K562 (cell line): ENCODE results near the gene CD160. TPM values are rescaled to one million over a fixed set of nuclear protein-coding genes. Genes with fewer than 3 reads are reported as not detected.

Source experiments
- ATAC-seq: fragments of 200-7000 bp; cut with Tn5 transposase; 3 replicates; pipeline ENCODE4 v1.9.1; 2020; ENCODE audit warnings: moderate library complexity
- BruUV-seq: library from RNA; stranded (reverse); fragments of 400-500 nt; replicated peaks from 2 replicates; lab custom pipeline; 2021; lab: Mats Ljungman, UMichigan
- CTCF ChIA-PET: fragments of 300-600 bp; formaldehyde crosslinking; extraction: SDS; loops from one replicate; lab custom pipeline; 2021; ENCODE audit warnings: low intra/inter-chr PET ratio; lab: Yijun Ruan, JAX
- POLR2A ChIA-PET: fragments of 300-600, 350-650 bp; sonication (Branson Sonifier 250); formaldehyde crosslinking; extraction: SDS; loops from one replicate; lab custom pipeline; 2021; ENCODE audit warnings: antibody characterized with exemption, inconsistent platforms; lab: Yijun Ruan, JAX
- DNase-seq, 4 experiments: peaks; one replicate each; pipeline versions ENCODE4 v3.0.0 to v3.0.0-alpha.2; 2011 to 2018; ENCODE audit warnings: low spot score in 3 of 4, mixed read lengths in 3 of 4; ENCODE audit errors: extremely low read depth in 1 of 4
- FAIRE-seq: peaks from 2 replicates; lab custom pipeline; 2011; peaks lifted over from hg19 to GRCh38; lab: Jason Lieb, UNC
- H2AFZ ChIP-seq: 2 replicates; pipeline ENCODE4 v1.6.0; 2011; ENCODE audit warnings: low read depth, low read length, control low read depth, inconsistent platforms
- H3K27ac ChIP-seq: fragments of 200-600 bp; 3 replicates; pipeline ENCODE4 v1.8.0; 2011; ENCODE audit warnings: low read depth, mild to moderate bottlenecking, control low read depth, inconsistent platforms, low read length, moderate library complexity, mixed read lengths; ENCODE audit errors: extremely low read depth
- H3K27me3 ChIP-seq, 2 experiments: fragments of 300-600 bp in 1 of 2; 2 replicates in 1 of 2; 3 replicates in 1 of 2; pipeline versions ENCODE4 v1.6.0 to v1.8.0; 2011; ENCODE audit warnings: inconsistent platforms in 2 of 2, low read length in 2 of 2, mild to moderate bottlenecking in 1 of 2, mixed read lengths in 1 of 2, moderate library complexity in 1 of 2; ENCODE audit not compliant: control insufficient read depth in 2 of 2, insufficient read depth in 2 of 2
- H3K36me3 ChIP-seq: fragments of 300-600 bp; 3 replicates; pipeline ENCODE4 v1.8.0; 2011; ENCODE audit warnings: mild to moderate bottlenecking, low read length, inconsistent platforms; ENCODE audit not compliant: control insufficient read depth, insufficient read depth
- H3K4me1 ChIP-seq, 2 experiments: fragments of 200-600 bp in 1 of 2; replicated peaks in 1 of 2; 2 replicates in 1 of 2; 3 replicates in 1 of 2; pipeline versions ENCODE4 v1.5.1 to v1.8.0; 2011; ENCODE audit warnings: inconsistent platforms in 2 of 2, low read length in 2 of 2, mild to moderate bottlenecking in 1 of 2, mixed read lengths in 1 of 2, moderate library complexity in 1 of 2; ENCODE audit not compliant: control insufficient read depth in 2 of 2, insufficient read depth in 2 of 2
- H3K4me2 ChIP-seq: 2 replicates; pipeline ENCODE4 v1.6.1; 2011; ENCODE audit warnings: low read length, control low read depth, inconsistent platforms, mixed read lengths; ENCODE audit not compliant: insufficient read depth
- H3K4me3 ChIP-seq: fragments of 200-600 bp; sonication (generic), shearing (Covaris generic); 2 replicates; pipeline ENCODE4 v1.5.1; 2016; ENCODE audit warnings: control low read depth, inconsistent platforms
- H3K79me2 ChIP-seq: fragments of 200-600 bp; 3 replicates; pipeline ENCODE4 v1.8.0; 2011; ENCODE audit warnings: low read length, inconsistent platforms; ENCODE audit not compliant: control insufficient read depth, insufficient read depth
- H3K9ac ChIP-seq, 2 experiments: 2 replicates each; pipeline versions ENCODE4 v1.6.0 to v1.6.1; 2011; ENCODE audit warnings: low read depth in 2 of 2, low read length in 2 of 2, control low read depth in 1 of 2, inconsistent platforms in 1 of 2, mild to moderate bottlenecking in 1 of 2, mixed read lengths in 1 of 2; ENCODE audit not compliant: insufficient read depth in 1 of 2
- H3K9me1 ChIP-seq: one replicate; pipeline ENCODE4 v1.6.0; 2011; ENCODE audit warnings: inconsistent platforms, mild to moderate bottlenecking, low read length, moderate library complexity; ENCODE audit not compliant: control insufficient read depth, insufficient read depth
- H3K9me3 ChIP-seq: replicated peaks from 2 replicates; pipeline ENCODE4 v1.5.1; 2011; ENCODE audit warnings: low read depth, low read length, inconsistent platforms; ENCODE audit not compliant: control insufficient read depth, insufficient read depth
- H4K20me1 ChIP-seq: replicated peaks from 2 replicates; pipeline ENCODE4 v1.6.1; 2011; ENCODE audit warnings: low read length, inconsistent platforms, mixed read lengths; ENCODE audit not compliant: control insufficient read depth, insufficient read depth
- CBX8 ChIP-seq: fragments of 200-600 bp; sonication (generic); IDR thresholded peaks from 2 replicates; pipeline ENCODE4 v1.6.1; 2012; ENCODE audit warnings: borderline replicate concordance, mixed run types, low read depth, mild to moderate bottlenecking, moderate library complexity, mixed read lengths, low read length, control low read depth, inconsistent platforms; ENCODE audit not compliant: poor library complexity, severe bottlenecking; ENCODE audit errors: extremely low read depth
- HIVEP1 ChIP-seq: fragments of 250-450 bp; sonication (Bioruptor Pico); IDR thresholded peaks from 2 replicates; pipeline ENCODE4 v1.4.0; 2020; ENCODE audit warnings: mild to moderate bottlenecking
- KLF1 ChIP-seq: fragments of 450-650 bp; IDR thresholded peaks from 2 replicates; pipeline ENCODE4 v1.6.1; 2016; ENCODE audit warnings: missing genetic modification characterization, missing compliant biosample characterization
- SMAD3 ChIP-seq: fragments of 450-650 bp; formaldehyde crosslinking; conservative IDR thresholded peaks from 2 replicates; pipeline ENCODE4 v1.4.0; 2020; ENCODE audit warnings: mild to moderate bottlenecking
- whole genome bisulfite sequencing: fragments of 100-300 bp; shearing (Covaris generic); methylation state at CpG from one replicate; pipeline ENCODE4 v1.1.6; 2016; ENCODE audit warnings: low coverage, mixed read lengths; ENCODE audit not compliant: insufficient coverage; ENCODE audit errors: missing lambda C conversion rate; 5-methylcytosine and 5-hydroxymethylcytosine counted together
- in situ Hi-C: fragments of 300-500 bp; cut with MboI; formaldehyde crosslinking; loops from 4 replicates; pipeline ENCODE4 v1.15.0; 2018; ENCODE audit warnings: inconsistent platforms, mixed read lengths
- intact Hi-C: fragments of 100-400 bp; cut with micrococcal nuclease; formaldehyde crosslinking; loops from 2 replicates; pipeline ENCODE4 v1.14.2; 2022
- polyA plus RNA-seq, 8 experiments: library from polyadenylated mRNA; depleted of rRNA in 4 of 8; stranded (reverse) in 5 of 8; unstranded in 3 of 8; fragments of >200 nt; fragmentation: Nextera tagmentation in 2 of 8; fragmentation: Illumina TruSeq in 1 of 8; extraction: Ambion mirVana in 2 of 8; extraction: Trizol in 1 of 8; gene quantifications; 2 replicates each; pipeline versions ENCODE4 v1.2.1 to v1.2.3, GENCODE V29; 2011 to 2014; ENCODE audit warnings: inconsistent platforms in 1 of 8, missing spikeins in 1 of 8
- total RNA-seq, 7 experiments: library from RNA; depleted of rRNA in 6 of 7; stranded (reverse); fragments of >200 nt in 6 of 7; fragmentation: Illumina TruSeq in 2 of 7; extraction: Trizol in 2 of 7; gene quantifications; 2 replicates each; pipeline versions ENCODE4 v1.2.1 to v1.2.3, GENCODE V29; 2011 to 2021; ENCODE audit warnings: low replicate concordance in 1 of 7
- TF ChIP-seq, protein P1 (sequence below): fragments of 250-450 bp; sonication (Bioruptor Pico); IDR thresholded peaks from 2 replicates; pipeline ENCODE4 v1.6.1; 2021; ENCODE audit warnings: mild to moderate bottlenecking
- TF ChIP-seq, protein P2 (sequence below): fragments of 250-450 bp; sonication (Bioruptor Pico); IDR thresholded peaks from 2 replicates; pipeline ENCODE4 v1.5.0; 2020; ENCODE audit warnings: mild to moderate bottlenecking, borderline replicate concordance
- TF ChIP-seq, protein P3 (sequence below), 2 experiments: fragments of 450-650 bp; IDR thresholded peaks; 2 replicates each; pipeline ENCODE4 v1.6.1; 2018; ENCODE audit warnings: mild to moderate bottlenecking in 2 of 2, low read depth in 1 of 2; ENCODE audit not compliant: partially characterized antibody in 2 of 2
- TF ChIP-seq, protein P4 (sequence below): fragments of 450-650 bp; formaldehyde crosslinking; IDR thresholded peaks from 2 replicates; pipeline ENCODE4 v1.4.0; 2022; ENCODE audit warnings: missing genetic modification characterization

CD160 gene
- total and polyA plus RNA-seq, 9 of the 15 experiments (the other 6 are each of a cell fraction or from before 2014, with no cell fraction given) = 0.01 TPM; not detected in 8

DNA sequence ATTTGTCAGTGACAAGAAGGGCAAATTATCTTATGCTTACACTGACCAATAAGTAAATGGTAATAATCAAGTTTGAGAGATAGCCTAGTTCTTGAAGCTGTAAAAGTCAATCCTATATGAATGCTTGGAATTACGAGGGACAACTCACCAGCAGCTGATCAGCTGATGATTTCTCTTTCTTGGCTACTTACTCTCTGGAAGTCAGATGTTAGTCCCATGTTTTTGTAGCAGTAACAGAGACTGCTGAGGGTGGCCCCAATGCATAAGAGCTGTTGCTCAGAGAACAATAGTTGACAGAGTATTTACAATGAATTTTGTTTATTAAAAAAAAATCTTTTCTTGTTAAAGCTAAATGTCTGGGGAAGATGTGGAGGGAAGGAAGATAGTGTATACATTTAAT lies 39.3 kb downstream of the CD160 start:
- no peak overlapping the region for H3K4me2 ChIP-seq
- in situ Hi-C loops = no loop called here
- ChIA-PET POLR2A (interaction anchor here (0.6 to 1.4 kb wide), 6 partner anchors 9 to 91 kb away, joined by 3 to 5 read pairs (median 4); no protein-coding TSS in a partner anchor), CTCF (no interaction called here)
- H3K9ac ChIP-seq = no peak overlapping the region
- no peaks in the 10 kb centered on the region for H3K27me3 ChIP-seq
- H2AFZ ChIP-seq = no peak overlapping the region
- FAIRE-seq (no peak), DNase-seq (no peak), ATAC-seq (no peak)
- H3K4me1 ChIP-seq = no peaks in the 10 kb centered on the region
- intact Hi-C loops = no loop called here
- H3K4me3 ChIP-seq = no peak overlapping the region
- no peaks in the 10 kb centered on the region for H3K9me1 ChIP-seq
- peaks cover 6% of the 10 kb centered on the region; the same call in 1 of the 2 replicates for H3K9me3 ChIP-seq
- WGBS = 94% methylated on average over 1 of the region's 1 CpG
- H4K20me1 ChIP-seq = no peaks in the 10 kb centered on the region
- no peak overlapping the region for H3K27ac ChIP-seq
- no peaks in the 10 kb centered on the region for H3K79me2 ChIP-seq
- no TSS peak for BruUV-seq
- H3K36me3 ChIP-seq = peaks cover 9% of the 10 kb centered on the region; the same call in 2 of the 3 replicates
- no peak for TF ChIP-seq HIVEP1 (CRISPR knock-in tag)
- TF ChIP-seq SMAD3 (CRISPR knock-in tag) = no peak
- TF ChIP-seq, protein P1, sequence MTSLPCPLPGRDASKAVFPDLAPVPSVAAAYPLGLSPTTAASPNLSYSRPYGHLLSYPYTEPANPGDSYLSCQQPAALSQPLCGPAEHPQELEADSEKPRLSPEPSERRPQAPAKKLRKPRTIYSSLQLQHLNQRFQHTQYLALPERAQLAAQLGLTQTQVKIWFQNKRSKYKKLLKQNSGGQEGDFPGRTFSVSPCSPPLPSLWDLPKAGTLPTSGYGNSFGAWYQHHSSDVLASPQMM (CRISPR knock-in tag) = no peak
- no peak for TF ChIP-seq KLF1 (tag)
- TF ChIP-seq, protein P2, sequence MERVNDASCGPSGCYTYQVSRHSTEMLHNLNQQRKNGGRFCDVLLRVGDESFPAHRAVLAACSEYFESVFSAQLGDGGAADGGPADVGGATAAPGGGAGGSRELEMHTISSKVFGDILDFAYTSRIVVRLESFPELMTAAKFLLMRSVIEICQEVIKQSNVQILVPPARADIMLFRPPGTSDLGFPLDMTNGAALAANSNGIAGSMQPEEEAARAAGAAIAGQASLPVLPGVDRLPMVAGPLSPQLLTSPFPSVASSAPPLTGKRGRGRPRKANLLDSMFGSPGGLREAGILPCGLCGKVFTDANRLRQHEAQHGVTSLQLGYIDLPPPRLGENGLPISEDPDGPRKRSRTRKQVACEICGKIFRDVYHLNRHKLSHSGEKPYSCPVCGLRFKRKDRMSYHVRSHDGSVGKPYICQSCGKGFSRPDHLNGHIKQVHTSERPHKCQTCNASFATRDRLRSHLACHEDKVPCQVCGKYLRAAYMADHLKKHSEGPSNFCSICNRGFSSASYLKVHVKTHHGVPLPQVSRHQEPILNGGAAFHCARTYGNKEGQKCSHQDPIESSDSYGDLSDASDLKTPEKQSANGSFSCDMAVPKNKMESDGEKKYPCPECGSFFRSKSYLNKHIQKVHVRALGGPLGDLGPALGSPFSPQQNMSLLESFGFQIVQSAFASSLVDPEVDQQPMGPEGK = no peak
- TF ChIP-seq CBX8 = no peak
- TF ChIP-seq, protein P3, sequence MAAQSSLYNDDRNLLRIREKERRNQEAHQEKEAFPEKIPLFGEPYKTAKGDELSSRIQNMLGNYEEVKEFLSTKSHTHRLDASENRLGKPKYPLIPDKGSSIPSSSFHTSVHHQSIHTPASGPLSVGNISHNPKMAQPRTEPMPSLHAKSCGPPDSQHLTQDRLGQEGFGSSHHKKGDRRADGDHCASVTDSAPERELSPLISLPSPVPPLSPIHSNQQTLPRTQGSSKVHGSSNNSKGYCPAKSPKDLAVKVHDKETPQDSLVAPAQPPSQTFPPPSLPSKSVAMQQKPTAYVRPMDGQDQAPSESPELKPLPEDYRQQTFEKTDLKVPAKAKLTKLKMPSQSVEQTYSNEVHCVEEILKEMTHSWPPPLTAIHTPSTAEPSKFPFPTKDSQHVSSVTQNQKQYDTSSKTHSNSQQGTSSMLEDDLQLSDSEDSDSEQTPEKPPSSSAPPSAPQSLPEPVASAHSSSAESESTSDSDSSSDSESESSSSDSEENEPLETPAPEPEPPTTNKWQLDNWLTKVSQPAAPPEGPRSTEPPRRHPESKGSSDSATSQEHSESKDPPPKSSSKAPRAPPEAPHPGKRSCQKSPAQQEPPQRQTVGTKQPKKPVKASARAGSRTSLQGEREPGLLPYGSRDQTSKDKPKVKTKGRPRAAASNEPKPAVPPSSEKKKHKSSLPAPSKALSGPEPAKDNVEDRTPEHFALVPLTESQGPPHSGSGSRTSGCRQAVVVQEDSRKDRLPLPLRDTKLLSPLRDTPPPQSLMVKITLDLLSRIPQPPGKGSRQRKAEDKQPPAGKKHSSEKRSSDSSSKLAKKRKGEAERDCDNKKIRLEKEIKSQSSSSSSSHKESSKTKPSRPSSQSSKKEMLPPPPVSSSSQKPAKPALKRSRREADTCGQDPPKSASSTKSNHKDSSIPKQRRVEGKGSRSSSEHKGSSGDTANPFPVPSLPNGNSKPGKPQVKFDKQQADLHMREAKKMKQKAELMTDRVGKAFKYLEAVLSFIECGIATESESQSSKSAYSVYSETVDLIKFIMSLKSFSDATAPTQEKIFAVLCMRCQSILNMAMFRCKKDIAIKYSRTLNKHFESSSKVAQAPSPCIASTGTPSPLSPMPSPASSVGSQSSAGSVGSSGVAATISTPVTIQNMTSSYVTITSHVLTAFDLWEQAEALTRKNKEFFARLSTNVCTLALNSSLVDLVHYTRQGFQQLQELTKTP (IDR thresholded peaks at IDR 0.05; ENCODE audit: low read depth in 1 of 2, partially characterized antibody in 2 of 2) = no peak
- TF ChIP-seq, protein P4, sequence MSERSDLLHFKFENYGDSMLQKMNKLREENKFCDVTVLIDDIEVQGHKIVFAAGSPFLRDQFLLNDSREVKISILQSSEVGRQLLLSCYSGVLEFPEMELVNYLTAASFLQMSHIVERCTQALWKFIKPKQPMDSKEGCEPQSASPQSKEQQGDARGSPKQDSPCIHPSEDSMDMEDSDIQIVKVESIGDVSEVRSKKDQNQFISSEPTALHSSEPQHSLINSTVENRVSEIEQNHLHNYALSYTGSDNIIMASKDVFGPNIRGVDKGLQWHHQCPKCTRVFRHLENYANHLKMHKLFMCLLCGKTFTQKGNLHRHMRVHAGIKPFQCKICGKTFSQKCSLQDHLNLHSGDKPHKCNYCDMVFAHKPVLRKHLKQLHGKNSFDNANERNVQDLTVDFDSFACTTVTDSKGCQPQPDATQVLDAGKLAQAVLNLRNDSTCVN (CRISPR knock-in tag) = no peak
